RPMI8226 (cell line): Measurements from ENCODE around the gene FADS1.

Experiments
- DNase-seq: peaks from one replicate; pipeline ENCODE4 v3.0.0-alpha.2; 2015

Gene FADS1

DNA sequence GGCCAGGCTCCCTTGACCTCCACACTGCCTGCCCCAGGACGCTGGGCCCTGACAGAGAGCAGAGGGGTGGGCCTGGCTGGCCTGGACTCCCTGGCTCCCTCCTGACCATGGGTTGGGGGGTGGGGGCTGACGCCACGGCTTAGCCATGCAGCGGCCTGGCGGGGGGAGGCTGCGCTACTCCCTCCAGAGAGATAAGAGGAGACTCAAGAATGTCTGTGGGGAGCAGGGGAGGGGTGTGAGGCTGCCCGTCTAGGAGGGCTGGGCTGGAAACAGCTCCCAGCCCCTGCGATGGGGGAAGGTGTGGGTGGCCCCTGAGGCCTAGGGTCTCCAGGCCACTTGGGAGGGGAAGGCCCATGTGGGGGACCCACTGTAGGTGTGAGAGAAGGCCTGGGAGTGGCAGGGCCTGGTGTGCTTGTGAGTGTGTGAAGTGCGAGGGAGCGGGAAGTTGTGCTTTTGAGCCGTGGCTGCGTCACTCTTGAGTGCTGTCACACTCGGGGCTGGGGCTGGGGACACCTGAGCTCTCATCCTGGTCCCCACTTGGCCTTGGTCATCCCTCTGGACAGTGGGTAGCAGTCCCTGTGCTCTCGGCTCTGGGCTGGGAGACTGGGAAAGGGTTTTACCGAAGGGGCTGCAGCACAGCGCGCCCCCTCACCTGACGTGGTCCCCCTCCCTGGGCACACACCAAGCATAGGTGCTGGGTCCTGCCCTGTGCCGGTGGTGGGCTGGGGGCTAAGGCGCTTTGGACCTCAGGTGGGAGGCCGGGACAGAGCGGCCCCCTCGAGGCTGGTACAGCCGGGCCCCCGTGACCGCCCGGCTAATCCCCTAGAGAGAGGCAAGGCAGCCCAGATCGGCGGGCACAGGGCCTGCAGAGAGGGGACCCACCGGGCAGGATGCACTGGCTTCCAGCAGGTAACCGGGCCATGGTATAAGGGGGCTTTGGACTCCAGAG, 62.0 kb downstream of the FADS1 start:
- DNase-seq: no peak

GRCh38 chr11:61753672-61754071, 63.1 kb downstream of the FADS1 start:
- no peak for DNase-seq

- DNase-seq: no peak
Measured at GRCh38 chr11:61752925-61753521, 63.8 kb downstream of the FADS1 start.

- peak; percentile 77 for DNase-seq
Measured at GRCh38 chr11:61752117-61752924, 64.5 kb downstream of the FADS1 start, which contains the start of gene MYRF. TSS of gene MYRF (plus strand) at chr11:61752636. CDS start at chr11:61752745, 109 bp downstream.

- DNase-seq: no peak
Measured at GRCh38 chr11:61751384-61751783, 65.4 kb downstream of the FADS1 start.

DNA sequence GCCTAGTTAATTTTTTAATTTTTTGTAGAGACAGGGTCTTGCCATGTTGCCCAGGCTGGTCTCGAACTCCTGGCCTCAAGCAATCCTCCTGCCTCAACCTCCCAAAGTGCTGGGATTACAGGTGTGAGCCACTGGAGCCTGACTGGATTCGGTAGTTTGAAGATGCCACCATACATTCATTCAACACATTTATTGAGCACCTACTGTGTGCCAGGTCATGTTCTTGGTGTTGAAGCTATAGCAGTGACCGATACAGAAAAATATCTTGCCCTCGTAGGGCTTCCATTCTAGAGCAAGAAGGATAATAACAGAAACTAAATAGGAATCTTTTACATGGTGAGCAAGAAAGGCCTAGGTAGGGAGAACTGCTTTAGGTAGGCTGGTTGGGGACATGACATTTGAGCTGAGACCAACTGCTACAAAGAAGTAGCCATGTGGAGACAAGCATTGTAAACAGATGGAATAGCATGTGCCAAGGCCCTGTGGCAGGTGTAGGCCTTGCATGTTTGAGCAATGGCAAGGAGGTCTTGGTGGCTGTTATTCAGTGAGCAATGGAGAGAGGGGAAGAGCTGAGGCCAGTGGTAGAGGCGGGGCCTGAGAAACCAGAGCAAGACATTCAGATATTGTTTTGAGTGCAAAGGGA, 66.1 kb downstream of the FADS1 start:
- DNase-seq: no peak
